ENCODE data around the gene ASRGL1. TPM values are rescaled to one million over a fixed set of nuclear protein-coding genes. Genes with fewer than 3 reads are reported as not detected.
A peak's percentile ranks its signal among the peaks of the same experiment; 100 is the strongest.

Gene ASRGL1
- polyA plus RNA-seq, 1 experiment = 0.58 TPM

- CTCF ChIA-PET = interaction anchor here (1.0 to 10.7 kb wide), 5 partner anchors 12 to 137 kb away, joined by 3 to 220 read pairs (median 44); no protein-coding TSS in a partner anchor
- Histone ChIP-seq H3K27me3 (ENCODE audit: control insufficient read depth, insufficient read depth, low read length) (no peaks in the 10 kb centered on the region; the same call in 1 of the 2 replicates), H3K4me3 (ENCODE audit: low read depth, low read length) (no peak overlapping the region), H3K36me3 (ENCODE audit: control insufficient read depth, insufficient read depth, low read length) (no peaks in the 10 kb centered on the region)
- DNase-seq (ENCODE audit: low read depth) = no peak
- no peak for TF ChIP-seq CTCF (IDR thresholded peaks at IDR 0.05; ENCODE audit: insufficient read depth, low read depth, low read length)
- POLR2A ChIA-PET = interaction anchor here (0.6 kb wide), 1 partner anchor 84 kb away, joined by 3 read pairs; no protein-coding TSS in a partner anchor
Measured at GRCh38 chr11:62421996-62422395, 84.7 kb downstream of the ASRGL1 start.

GRCh38 chr11:62423012-62423411 is 85.8 kb downstream of the ASRGL1 start:
- ChIA-PET CTCF (interaction anchor here (0.6 to 10.7 kb wide), 8 partner anchors 13 to 136 kb away, joined by 3 to 220 read pairs (median 7); no protein-coding TSS in a partner anchor), POLR2A (no interaction called here)
- TF ChIP-seq CTCF (IDR thresholded peaks at IDR 0.05; ENCODE audit: insufficient read depth, low read depth, low read length) = no peak
- Histone ChIP-seq H3K36me3 (ENCODE audit: control insufficient read depth, insufficient read depth, low read length) (no peaks in the 10 kb centered on the region), H3K4me3 (ENCODE audit: low read depth, low read length) (no peak overlapping the region), H3K27me3 (ENCODE audit: control insufficient read depth, insufficient read depth, low read length) (no peaks in the 10 kb centered on the region)
- DNase-seq (ENCODE audit: low read depth) = no peak

- H3K4me3 ChIP-seq (ENCODE audit: low read depth, low read length) = no peak overlapping the region
- no peaks in the 10 kb centered on the region for H3K27me3 ChIP-seq (ENCODE audit: control insufficient read depth, insufficient read depth, low read length)
- TF ChIP-seq CTCF (IDR thresholded peaks at IDR 0.05; ENCODE audit: insufficient read depth, low read depth, low read length) = no peak
- DNase-seq (ENCODE audit: low read depth) = no peak
- ChIA-PET POLR2A (interaction anchor here (0.7 kb wide), 1 partner anchor 300 kb away, joined by 4 read pairs; the partner anchor contains the start of gene HNRNPUL2), CTCF (interaction anchor here (1.1 to 10.7 kb wide), 6 partner anchors 36 to 133 kb away, joined by 3 to 220 read pairs (median 7); partner anchors contain the start of gene AHNAK)
- H3K36me3 ChIP-seq (ENCODE audit: control insufficient read depth, insufficient read depth, low read length) = no peaks in the 10 kb centered on the region
Measured at GRCh38 chr11:62427630-62428233, 90.5 kb downstream of the ASRGL1 start.

- Histone ChIP-seq H3K27me3 (ENCODE audit: control insufficient read depth, insufficient read depth, low read length) (no peaks in the 10 kb centered on the region), H3K4me3 (ENCODE audit: low read depth, low read length) (no peak overlapping the region), H3K36me3 (ENCODE audit: control insufficient read depth, insufficient read depth, low read length) (no peaks in the 10 kb centered on the region)
- POLR2A ChIA-PET = no interaction called here
- CTCF ChIA-PET = interaction anchor here (1.6 to 10.7 kb wide), 4 partner anchors 34 to 131 kb away, joined by 4 to 220 read pairs (median 10); no protein-coding TSS in a partner anchor
- DNase-seq (ENCODE audit: low read depth) = no peak
- TF ChIP-seq CTCF (IDR thresholded peaks at IDR 0.05; ENCODE audit: insufficient read depth, low read depth, low read length) = no peak
Measured at GRCh38 chr11:62428871-62429560, 91.8 kb downstream of the ASRGL1 start.

- POLR2A ChIA-PET = no interaction called here
- peak; percentile 75 for DNase-seq (ENCODE audit: low read depth)
- no peak for TF ChIP-seq CTCF (IDR thresholded peaks at IDR 0.05; ENCODE audit: insufficient read depth, low read depth, low read length)
Measured at GRCh38 chr11:62430425-62430824, 93.2 kb downstream of the ASRGL1 start.

More at GRCh38 chr11:62430425-62430824, 93.2 kb downstream of the ASRGL1 start:
- Histone ChIP-seq H3K27me3 (ENCODE audit: control insufficient read depth, insufficient read depth, low read length) (no peaks in the 10 kb centered on the region), H3K4me3 (ENCODE audit: low read depth, low read length) (no peak overlapping the region), H3K36me3 (ENCODE audit: control insufficient read depth, insufficient read depth, low read length) (no peaks in the 10 kb centered on the region)
- CTCF ChIA-PET = interaction anchor here (10.7 kb wide), 1 partner anchor 110 kb away, joined by 220 read pairs; no protein-coding TSS in a partner anchor

Data from BJ (cell line).